A673 (cell line): Measurements from ENCODE around the gene CHRNG. TPM values are rescaled to one million over a fixed set of nuclear protein-coding genes. Genes with fewer than 3 reads are reported as not detected.

Experiments
- BruUV-seq: library from RNA; stranded (reverse); fragments of 400-500 nt; replicated peaks from 2 replicates; lab custom pipeline; 2021; lab: Mats Ljungman, UMichigan
- CTCF ChIA-PET: fragments of 300-600 bp; sonication (Branson Sonifier 250); formaldehyde crosslinking; loops from one replicate; lab custom pipeline; 2022; ENCODE audit warnings: antibody characterized with exemption; lab: Charles Lee
- POLR2A ChIA-PET: fragments of 300-600 bp; sonication (Branson Sonifier 250); formaldehyde crosslinking; loops from one replicate; lab custom pipeline; 2022; ENCODE audit warnings: antibody characterized with exemption; ENCODE audit not compliant: low non-redundant PET; lab: Charles Lee
- DNase-seq: peaks from one replicate; pipeline ENCODE4 v3.0.0-alpha.2; 2015; ENCODE audit warnings: low spot score
- H3K27ac ChIP-seq: fragments of 200-600 bp; sonication (generic); 2 replicates; pipeline ENCODE4 v1.5.1; 2016; ENCODE audit warnings: mixed run types, low read depth, mild to moderate bottlenecking, mixed read lengths, antibody characterized with exemption, low read length; ENCODE audit not compliant: poor library complexity, severe bottlenecking
- H3K27me3 ChIP-seq: fragments of 200-600 bp; sonication (generic); replicated peaks from 2 replicates; pipeline ENCODE4 v1.6.1; 2017; ENCODE audit warnings: mixed run types, low read depth, mild to moderate bottlenecking, mixed read lengths, antibody characterized with exemption, low read length; ENCODE audit not compliant: insufficient read depth, poor library complexity
- H3K36me3 ChIP-seq: fragments of 200-600 bp; sonication (generic); 2 replicates; pipeline ENCODE4 v1.6.1; 2016; ENCODE audit warnings: mixed run types, mild to moderate bottlenecking, mixed read lengths, antibody characterized with exemption, low read length; ENCODE audit not compliant: insufficient read depth, poor library complexity, severe bottlenecking
- H3K4me1 ChIP-seq: fragments of 200-600 bp; sonication (generic); 2 replicates; pipeline ENCODE4 v1.6.1; 2017; ENCODE audit warnings: mixed run types, mild to moderate bottlenecking, mixed read lengths, antibody characterized with exemption, low read length; ENCODE audit not compliant: insufficient read depth, poor library complexity, severe bottlenecking
- H3K4me3 ChIP-seq: fragments of 200-600 bp; sonication (generic); 2 replicates; pipeline ENCODE4 v1.5.1; 2016; ENCODE audit warnings: low read depth, mixed run types, mild to moderate bottlenecking, mixed read lengths, low read length; ENCODE audit not compliant: poor library complexity, severe bottlenecking
- H3K9me3 ChIP-seq: fragments of 200-600 bp; sonication (generic); 2 replicates; pipeline ENCODE4 v1.6.1; 2016; ENCODE audit warnings: mixed run types, low read depth, mild to moderate bottlenecking, mixed read lengths, antibody characterized with exemption, low read length; ENCODE audit not compliant: poor library complexity, severe bottlenecking
- CTCF ChIP-seq: fragments of 300-800, 200-600 bp; sonication (generic); conservative IDR thresholded peaks from 2 replicates; pipeline ENCODE4 v1.5.1; 2017; ENCODE audit warnings: low read depth, mild to moderate bottlenecking, antibody characterized with exemption, low read length, moderate library complexity, mixed read lengths
- EZH2 ChIP-seq: fragments of 200-600 bp; sonication (generic); IDR thresholded peaks from 2 replicates; pipeline ENCODE4 v1.6.1; 2017; ENCODE audit warnings: borderline replicate concordance, low read depth, mild to moderate bottlenecking, mixed read lengths, antibody characterized with exemption, low read length; ENCODE audit not compliant: poor library complexity, severe bottlenecking
- intact Hi-C: fragments of 100-400 bp; cut with micrococcal nuclease; formaldehyde crosslinking; loops from one replicate; pipeline ENCODE4 v1.10.0; 2022; ENCODE audit not compliant: unreplicated experiment
- total RNA-seq: library from RNA; stranded (reverse); gene quantifications from 2 replicates; pipeline ENCODE4 v1.2.3, GENCODE V29; 2021

Gene CHRNG
- total RNA-seq, 1 experiment from 2014 or later: not detected

DNA sequence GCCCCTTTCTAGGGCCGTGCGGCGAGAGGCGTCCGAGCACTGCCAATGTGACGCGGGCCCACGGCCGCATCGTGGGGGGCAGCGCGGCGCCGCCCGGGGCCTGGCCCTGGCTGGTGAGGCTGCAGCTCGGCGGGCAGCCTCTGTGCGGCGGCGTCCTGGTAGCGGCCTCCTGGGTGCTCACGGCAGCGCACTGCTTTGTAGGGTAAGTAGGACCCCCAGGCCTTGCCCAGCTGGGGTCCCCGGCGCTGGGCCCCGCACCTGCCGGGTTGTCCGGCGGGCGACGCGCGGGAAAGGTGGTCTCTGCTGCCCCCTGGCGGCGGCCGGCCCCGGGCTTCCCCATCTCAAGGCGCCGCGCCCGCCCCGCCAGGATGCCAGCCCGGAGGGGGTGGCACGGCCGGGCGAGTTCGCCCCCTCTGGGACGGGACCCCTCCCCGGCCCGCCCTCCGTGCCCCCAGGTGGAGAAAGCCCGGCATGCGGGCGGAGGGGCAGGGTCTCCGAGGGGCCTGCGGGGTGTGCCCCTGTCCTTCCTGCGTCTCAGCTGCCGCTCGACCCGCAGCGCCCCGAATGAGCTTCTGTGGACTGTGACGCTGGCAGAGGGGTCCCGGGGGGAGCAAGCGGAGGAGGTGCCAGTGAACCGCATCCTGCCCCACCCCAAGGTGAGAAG lies 17.4 kb upstream of the CHRNG start:
- no TSS peak for BruUV-seq
- DNase-seq: peak; percentile 37
- POLR2A ChIA-PET: no interaction called here
- Histone ChIP-seq H3K4me3 (peak overlapping the region; percentile 19), H3K9me3 (no peaks in the 10 kb centered on the region), H3K27me3 (peaks cover 31% of the 10 kb centered on the region), H3K36me3 (no peaks in the 10 kb centered on the region), H3K27ac (no peak overlapping the region), H3K4me1 (peaks cover 7% of the 10 kb centered on the region)
- CTCF ChIA-PET: interaction anchor here (1.0 to 1.3 kb wide), 3 partner anchors 49 to 77 kb away, joined by 3 read pairs; no protein-coding TSS in a partner anchor
- intact Hi-C loops: loop anchor here (2.0 to 5.0 kb wide), 2 partner anchors 77 to 615 kb away; no protein-coding TSS in a partner anchor
- TF ChIP-seq CTCF (peak; percentile 55; the same call in 1 of the 2 replicates), EZH2 (peak; percentile 27)

GRCh38 chr2:232522623-232523401 lies 16.7 kb upstream of the CHRNG start:
- no TSS peak for BruUV-seq
- H3K4me1 ChIP-seq: peaks cover 7% of the 10 kb centered on the region
- TF ChIP-seq CTCF: no peak
- no peak for TF ChIP-seq EZH2
- H3K4me3 ChIP-seq: no peak overlapping the region
- CTCF ChIA-PET: interaction anchor here (1.0 to 1.3 kb wide), 2 partner anchors 49 to 76 kb away, joined by 3 read pairs; no protein-coding TSS in a partner anchor
- no peaks in the 10 kb centered on the region for H3K9me3 ChIP-seq
- no peak overlapping the region for H3K27ac ChIP-seq
- H3K27me3 ChIP-seq: peaks cover 31% of the 10 kb centered on the region
- POLR2A ChIA-PET: no interaction called here
- DNase-seq: no peak
- H3K36me3 ChIP-seq: no peaks in the 10 kb centered on the region
- intact Hi-C loops: loop anchor here (2.0 to 5.0 kb wide), 2 partner anchors 78 to 616 kb away; no protein-coding TSS in a partner anchor

DNA sequence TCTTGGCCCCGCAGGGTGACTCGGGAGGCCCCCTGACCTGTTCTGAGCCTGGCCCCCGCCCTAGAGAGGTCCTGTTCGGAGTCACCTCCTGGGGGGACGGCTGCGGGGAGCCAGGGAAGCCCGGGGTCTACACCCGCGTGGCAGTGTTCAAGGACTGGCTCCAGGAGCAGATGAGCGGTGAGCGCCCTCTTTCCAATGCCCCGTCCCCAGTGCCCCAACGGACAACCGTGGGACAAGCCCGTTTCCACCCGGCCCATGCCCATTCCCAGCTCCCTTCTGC lies 16.1 kb upstream of the CHRNG start:
- intact Hi-C loops: loop anchor here (2.0 to 5.0 kb wide), 2 partner anchors 79 to 616 kb away; no protein-coding TSS in a partner anchor
- H3K27ac ChIP-seq: no peak overlapping the region
- H3K9me3 ChIP-seq: no peaks in the 10 kb centered on the region
- TF ChIP-seq EZH2 (no peak), CTCF (no peak)
- H3K36me3 ChIP-seq: no peaks in the 10 kb centered on the region
- ChIA-PET POLR2A (no interaction called here), CTCF (interaction anchor here (0.6 kb wide), 1 partner anchor 29 kb away, joined by 4 read pairs; no protein-coding TSS in a partner anchor)
- peaks cover 7% of the 10 kb centered on the region for H3K4me1 ChIP-seq
- peaks cover 31% of the 10 kb centered on the region for H3K27me3 ChIP-seq
- H3K4me3 ChIP-seq: no peak overlapping the region
- BruUV-seq: no TSS peak
- no peak for DNase-seq
